Measurements from ENCODE around the gene ASZ1.

Gene ASZ1

GRCh38 chr7:117347480-117347879, 79.8 kb downstream of the ASZ1 start:
- WGBS (ENCODE audit: insufficient coverage) = 94% methylated on average over 5 of the region's 6 CpGs
- Histone ChIP-seq H3K36me3 (ENCODE audit: control insufficient read depth in 4 of 4, insufficient read depth in 4 of 4, low read length in 3 of 4) (no peaks in the 10 kb centered on the region), H3K4me1 (ENCODE audit: control extremely low read depth in 1 of 4, control insufficient read depth in 4 of 4, insufficient read depth in 4 of 4, low read length in 3 of 4) (no peaks in the 10 kb centered on the region), H3K4me3 (ENCODE audit: control insufficient read depth in 1 of 7, extremely low read depth in 1 of 7, insufficient read depth in 4 of 7, low read depth in 2 of 7, low read length in 6 of 7) (no peak overlapping the region), H3K9me3 (ENCODE audit: control extremely low read depth in 1 of 5, control insufficient read depth in 4 of 5, insufficient read depth in 2 of 5, low read depth in 1 of 5, low read length in 4 of 5) (peaks cover 0 to 2% (median 0%) of the 10 kb centered on the region in 5 experiments), H3K27me3 (replicated peaks in 2 of 5; ENCODE audit: control insufficient read depth in 4 of 5, insufficient read depth in 5 of 5, low read length in 4 of 5) (no peaks in the 10 kb centered on the region), H3K27ac (ENCODE audit: insufficient read depth in 1 of 2, low read depth in 1 of 2, low read length in 2 of 2, poor library complexity in 1 of 2, severe bottlenecking in 2 of 2) (no peak overlapping the region)
- POLR2A ChIA-PET = no interaction called here
- no peak for DNase-seq
- CTCF ChIA-PET = no interaction called here

DNA sequence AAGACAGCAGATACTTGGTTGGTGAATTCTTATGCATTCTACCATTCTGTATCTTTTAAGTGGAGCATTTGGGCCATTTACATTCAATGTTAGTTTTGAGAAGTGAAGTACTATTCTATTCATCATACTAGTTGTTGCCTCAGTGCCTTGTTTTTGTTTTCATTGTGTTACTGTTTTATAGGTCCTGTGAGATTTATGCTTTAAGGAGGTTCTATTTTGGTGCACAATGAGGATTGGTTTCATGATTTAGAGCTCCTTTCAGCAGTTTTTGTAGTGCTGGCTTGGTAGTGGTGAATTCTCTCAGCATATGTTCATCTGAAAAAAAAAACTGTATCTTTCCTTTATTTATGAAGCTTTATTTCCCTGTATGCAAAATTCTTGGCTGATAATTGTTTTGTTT, 81.1 kb downstream of the ASZ1 start:
- DNase-seq = no peak
- ChIA-PET CTCF (no interaction called here), POLR2A (no interaction called here)
- Histone ChIP-seq H3K9me3 (ENCODE audit: control extremely low read depth in 1 of 5, control insufficient read depth in 4 of 5, insufficient read depth in 2 of 5, low read depth in 1 of 5, low read length in 4 of 5) (peaks cover 0 to 2% (median 0%) of the 10 kb centered on the region in 5 experiments), H3K27me3 (replicated peaks in 2 of 5; ENCODE audit: control insufficient read depth in 4 of 5, insufficient read depth in 5 of 5, low read length in 4 of 5) (no peaks in the 10 kb centered on the region), H3K4me3 (ENCODE audit: control insufficient read depth in 1 of 7, extremely low read depth in 1 of 7, insufficient read depth in 4 of 7, low read depth in 2 of 7, low read length in 6 of 7) (no peak overlapping the region), H3K36me3 (ENCODE audit: control insufficient read depth in 4 of 4, insufficient read depth in 4 of 4, low read length in 3 of 4) (no peaks in the 10 kb centered on the region), H3K4me1 (ENCODE audit: control extremely low read depth in 1 of 4, control insufficient read depth in 4 of 4, insufficient read depth in 4 of 4, low read length in 3 of 4) (no peaks in the 10 kb centered on the region), H3K27ac (ENCODE audit: insufficient read depth in 1 of 2, low read depth in 1 of 2, low read length in 2 of 2, poor library complexity in 1 of 2, severe bottlenecking in 2 of 2) (no peak overlapping the region)

GRCh38 chr7:117338020-117338419, 89.3 kb downstream of the ASZ1 start:
- H3K27me3 ChIP-seq (replicated peaks in 2 of 5; ENCODE audit: control insufficient read depth in 4 of 5, insufficient read depth in 5 of 5, low read length in 4 of 5) = peaks cover 0 to 5% (median 0%) of the 10 kb centered on the region in 5 experiments
- peaks cover 0 to 2% (median 0%) of the 10 kb centered on the region in 5 experiments for H3K9me3 ChIP-seq (ENCODE audit: control extremely low read depth in 1 of 5, control insufficient read depth in 4 of 5, insufficient read depth in 2 of 5, low read depth in 1 of 5, low read length in 4 of 5)
- H3K36me3 ChIP-seq (ENCODE audit: control insufficient read depth in 4 of 4, insufficient read depth in 4 of 4, low read length in 3 of 4) = no peaks in the 10 kb centered on the region
- ChIA-PET CTCF (interaction anchor here (0.7 kb wide), 1 partner anchor 11 kb away, joined by 3 read pairs; no protein-coding TSS in a partner anchor), POLR2A (no interaction called here)
- H3K4me3 ChIP-seq (ENCODE audit: control insufficient read depth in 1 of 7, extremely low read depth in 1 of 7, insufficient read depth in 4 of 7, low read depth in 2 of 7, low read length in 6 of 7) = no peak overlapping the region
- no peaks in the 10 kb centered on the region for H3K4me1 ChIP-seq (ENCODE audit: control extremely low read depth in 1 of 4, control insufficient read depth in 4 of 4, insufficient read depth in 4 of 4, low read length in 3 of 4)
- no peak for DNase-seq
- no peak overlapping the region for H3K27ac ChIP-seq (ENCODE audit: insufficient read depth in 1 of 2, low read depth in 1 of 2, low read length in 2 of 2, poor library complexity in 1 of 2, severe bottlenecking in 2 of 2)
- WGBS (ENCODE audit: insufficient coverage) = no CpG with 5 or more reads among the region's 1 CpG

- CTCF ChIA-PET = interaction anchor here (1.1 kb wide), 1 partner anchor 8 kb away, joined by 3 read pairs; no protein-coding TSS in a partner anchor
- POLR2A ChIA-PET = no interaction called here
- no peak for DNase-seq
- H3K27ac ChIP-seq (ENCODE audit: insufficient read depth in 1 of 2, low read depth in 1 of 2, low read length in 2 of 2, poor library complexity in 1 of 2, severe bottlenecking in 2 of 2) = no peak overlapping the region
- peaks cover 0 to 6% (median 2%) of the 10 kb centered on the region in 5 experiments for H3K27me3 ChIP-seq (replicated peaks in 2 of 5; ENCODE audit: control insufficient read depth in 4 of 5, insufficient read depth in 5 of 5, low read length in 4 of 5)
- H3K4me1 ChIP-seq (ENCODE audit: control extremely low read depth in 1 of 4, control insufficient read depth in 4 of 4, insufficient read depth in 4 of 4, low read length in 3 of 4) = no peaks in the 10 kb centered on the region
- peaks cover 0 to 5% (median 0%) of the 10 kb centered on the region in 5 experiments for H3K9me3 ChIP-seq (ENCODE audit: control extremely low read depth in 1 of 5, control insufficient read depth in 4 of 5, insufficient read depth in 2 of 5, low read depth in 1 of 5, low read length in 4 of 5)
- no peaks in the 10 kb centered on the region for H3K36me3 ChIP-seq (ENCODE audit: control insufficient read depth in 4 of 4, insufficient read depth in 4 of 4, low read length in 3 of 4)
- H3K4me3 ChIP-seq (ENCODE audit: control insufficient read depth in 1 of 7, extremely low read depth in 1 of 7, insufficient read depth in 4 of 7, low read depth in 2 of 7, low read length in 6 of 7) = no peak overlapping the region
These were observed 94.1 kb downstream of the ASZ1 start for GRCh38 chr7:117333168-117333567.

- H3K9me3 ChIP-seq (ENCODE audit: control extremely low read depth in 1 of 5, control insufficient read depth in 4 of 5, insufficient read depth in 2 of 5, low read depth in 1 of 5, low read length in 4 of 5) = peaks cover 0 to 12% (median 1%) of the 10 kb centered on the region in 5 experiments
- H3K4me3 ChIP-seq (ENCODE audit: control insufficient read depth in 1 of 7, extremely low read depth in 1 of 7, insufficient read depth in 4 of 7, low read depth in 2 of 7, low read length in 6 of 7) = no peak overlapping the region
- ChIA-PET CTCF (no interaction called here), POLR2A (no interaction called here)
- H3K27ac ChIP-seq (ENCODE audit: insufficient read depth in 1 of 2, low read depth in 1 of 2, low read length in 2 of 2, poor library complexity in 1 of 2, severe bottlenecking in 2 of 2) = no peak overlapping the region
- H3K36me3 ChIP-seq (ENCODE audit: control insufficient read depth in 4 of 4, insufficient read depth in 4 of 4, low read length in 3 of 4) = no peaks in the 10 kb centered on the region
- DNase-seq = no peak
- H3K4me1 ChIP-seq (ENCODE audit: control extremely low read depth in 1 of 4, control insufficient read depth in 4 of 4, insufficient read depth in 4 of 4, low read length in 3 of 4) = no peaks in the 10 kb centered on the region
- peaks cover 0 to 3% (median 2%) of the 10 kb centered on the region in 5 experiments for H3K27me3 ChIP-seq (replicated peaks in 2 of 5; ENCODE audit: control insufficient read depth in 4 of 5, insufficient read depth in 5 of 5, low read length in 4 of 5)
These were observed 95.3 kb downstream of the ASZ1 start for GRCh38 chr7:117332031-117332430.

DNA sequence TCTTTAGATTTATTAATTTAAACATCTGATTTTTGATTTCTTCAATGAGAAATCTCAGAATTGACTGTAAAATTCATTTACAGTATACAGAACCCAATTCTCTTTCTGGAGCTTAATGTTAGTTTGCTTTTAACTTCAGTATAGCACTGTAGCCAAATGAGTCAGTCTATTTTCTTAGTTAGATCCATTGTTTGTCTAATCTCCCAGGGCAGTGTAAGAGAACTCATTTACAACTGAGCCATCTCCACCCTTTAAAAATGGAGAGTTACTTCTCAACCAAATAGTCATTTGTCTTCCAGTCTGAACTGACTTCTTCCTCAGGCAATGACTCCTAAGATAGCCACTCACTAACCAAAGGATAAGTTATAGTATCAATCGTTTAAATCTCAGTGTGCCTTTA, 101.5 kb downstream of the ASZ1 start:
- CTCF ChIA-PET = interaction anchor here (1.2 kb wide), 1 partner anchor 10 kb away, joined by 3 read pairs; no protein-coding TSS in a partner anchor
- no peak for DNase-seq
- H3K27me3 ChIP-seq (replicated peaks in 2 of 5; ENCODE audit: control insufficient read depth in 4 of 5, insufficient read depth in 5 of 5, low read length in 4 of 5) = peaks cover 15 to 63% (median 29%) of the 10 kb centered on the region in 5 experiments
- no peak overlapping the region for H3K4me3 ChIP-seq (ENCODE audit: control insufficient read depth in 1 of 7, extremely low read depth in 1 of 7, insufficient read depth in 4 of 7, low read depth in 2 of 7, low read length in 6 of 7)
- H3K27ac ChIP-seq (ENCODE audit: insufficient read depth in 1 of 2, low read depth in 1 of 2, low read length in 2 of 2, poor library complexity in 1 of 2, severe bottlenecking in 2 of 2) = no peak overlapping the region
- no peaks in the 10 kb centered on the region for H3K36me3 ChIP-seq (ENCODE audit: control insufficient read depth in 4 of 4, insufficient read depth in 4 of 4, low read length in 3 of 4)
- WGBS (ENCODE audit: insufficient coverage) = 100% methylated on average over 1 of the region's 1 CpG
- H3K9me3 ChIP-seq (ENCODE audit: control extremely low read depth in 1 of 5, control insufficient read depth in 4 of 5, insufficient read depth in 2 of 5, low read depth in 1 of 5, low read length in 4 of 5) = peaks cover 2 to 21% (median 4%) of the 10 kb centered on the region in 5 experiments
- peaks cover 0 to 25% (median 20%) of the 10 kb centered on the region in 4 experiments for H3K4me1 ChIP-seq (ENCODE audit: control extremely low read depth in 1 of 4, control insufficient read depth in 4 of 4, insufficient read depth in 4 of 4, low read length in 3 of 4)
- POLR2A ChIA-PET = no interaction called here

GRCh38 chr7:117324960-117325359, 102.3 kb downstream of the ASZ1 start:
- peaks cover 14 to 72% (median 35%) of the 10 kb centered on the region in 5 experiments for H3K27me3 ChIP-seq (replicated peaks in 2 of 5; ENCODE audit: control insufficient read depth in 4 of 5, insufficient read depth in 5 of 5, low read length in 4 of 5)
- H3K27ac ChIP-seq (ENCODE audit: insufficient read depth in 1 of 2, low read depth in 1 of 2, low read length in 2 of 2, poor library complexity in 1 of 2, severe bottlenecking in 2 of 2) = no peak overlapping the region
- peaks cover 2 to 18% (median 4%) of the 10 kb centered on the region in 5 experiments for H3K9me3 ChIP-seq (ENCODE audit: control extremely low read depth in 1 of 5, control insufficient read depth in 4 of 5, insufficient read depth in 2 of 5, low read depth in 1 of 5, low read length in 4 of 5)
- CTCF ChIA-PET = interaction anchor here (1.1 kb wide), 1 partner anchor 9 kb away, joined by 3 read pairs; no protein-coding TSS in a partner anchor
- no peaks in the 10 kb centered on the region for H3K36me3 ChIP-seq (ENCODE audit: control insufficient read depth in 4 of 4, insufficient read depth in 4 of 4, low read length in 3 of 4)
- POLR2A ChIA-PET = no interaction called here
- peaks cover 0 to 25% (median 20%) of the 10 kb centered on the region in 4 experiments for H3K4me1 ChIP-seq (ENCODE audit: control extremely low read depth in 1 of 4, control insufficient read depth in 4 of 4, insufficient read depth in 4 of 4, low read length in 3 of 4)
- WGBS (ENCODE audit: insufficient coverage) = 83% methylated on average over 1 of the region's 4 CpGs
- no peak for DNase-seq
- peak overlapping the region in 1 of 7 experiments; percentile 68 for H3K4me3 ChIP-seq (ENCODE audit: control insufficient read depth in 1 of 7, extremely low read depth in 1 of 7, insufficient read depth in 4 of 7, low read depth in 2 of 7, low read length in 6 of 7)

Measured in common myeloid progenitor, CD34-positive (primary cell).